Measurements from ENCODE around the gene AFG1L.
"Not testable (repeated sequence)": the region's sequence is repeated elsewhere in the genome, so short reads cannot be mapped to it uniquely, and the experiment has no call there.

The AFG1L gene

DNA sequence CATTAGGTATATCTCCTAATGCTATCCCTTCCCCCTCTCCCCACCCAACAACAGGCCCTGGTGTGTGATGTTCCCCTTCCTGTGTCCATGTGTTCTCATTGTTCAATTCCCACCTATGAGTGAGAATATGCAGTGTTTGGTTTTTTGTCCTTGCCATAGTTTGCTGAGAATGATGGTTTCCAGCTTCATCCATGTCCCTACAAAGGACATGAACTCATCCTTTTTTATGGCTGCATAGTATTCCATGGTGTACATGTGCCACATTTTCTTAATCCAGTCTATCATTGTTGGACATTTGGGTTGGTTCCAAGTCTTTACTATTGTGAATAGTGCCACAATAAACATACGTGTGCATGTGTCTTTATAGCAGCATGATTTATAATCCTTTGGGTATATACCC lies 154.9 kb downstream of the AFG1L start:
- not testable (repeated sequence) for FAIRE-seq

DNA sequence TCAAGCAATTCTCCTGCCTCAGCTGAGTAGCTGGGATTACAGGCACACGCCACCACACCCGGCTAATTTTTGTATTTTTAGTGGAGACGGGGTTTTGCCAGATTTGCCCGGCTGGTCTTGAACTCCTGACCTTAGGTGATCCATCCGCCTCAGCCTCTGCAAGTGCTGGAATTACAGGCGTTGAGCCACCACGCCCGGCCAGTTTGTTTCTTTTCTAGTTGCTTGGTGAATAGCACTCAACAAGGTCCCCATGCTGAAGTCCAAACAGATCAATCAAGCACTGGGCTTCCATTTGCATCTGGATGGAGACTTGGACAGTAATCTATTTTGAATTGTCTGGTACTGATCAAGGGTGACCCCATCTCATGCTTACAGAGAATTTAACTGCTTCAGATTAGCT lies 157.0 kb downstream of the AFG1L start:
- FAIRE-seq = no peak
- no peak for DNase-seq (ENCODE audit: low spot score)

More for the DNA sequence above, 154.9 kb downstream of the AFG1L start:
- not testable (repeated sequence) for DNase-seq (ENCODE audit: low spot score)

DNA sequence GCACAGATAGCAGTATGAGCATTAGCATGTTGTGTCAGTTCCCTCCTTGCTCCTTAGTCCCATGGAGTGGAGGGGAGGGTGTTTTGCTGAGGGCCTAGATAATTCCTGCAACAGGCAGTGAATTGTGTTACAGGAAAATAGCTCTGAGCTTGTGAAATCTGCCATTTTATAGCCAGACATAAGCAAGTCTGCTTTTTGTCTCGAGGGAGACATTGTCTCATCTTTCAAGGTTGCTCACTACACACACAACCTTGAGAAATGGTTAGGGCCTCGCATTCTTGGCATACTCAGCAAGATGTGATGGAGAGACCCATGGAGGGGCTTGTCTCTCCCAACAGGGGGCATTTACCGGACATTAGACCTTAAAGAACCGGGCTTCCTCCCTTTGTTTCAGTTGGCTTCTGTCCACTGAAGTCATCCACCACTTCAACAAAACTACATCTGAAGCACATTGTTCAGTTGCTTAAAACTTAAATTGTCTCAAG lies 157.9 kb downstream of the AFG1L start:
- DNase-seq (ENCODE audit: low spot score) (no peak), FAIRE-seq (no peak)

DNA sequence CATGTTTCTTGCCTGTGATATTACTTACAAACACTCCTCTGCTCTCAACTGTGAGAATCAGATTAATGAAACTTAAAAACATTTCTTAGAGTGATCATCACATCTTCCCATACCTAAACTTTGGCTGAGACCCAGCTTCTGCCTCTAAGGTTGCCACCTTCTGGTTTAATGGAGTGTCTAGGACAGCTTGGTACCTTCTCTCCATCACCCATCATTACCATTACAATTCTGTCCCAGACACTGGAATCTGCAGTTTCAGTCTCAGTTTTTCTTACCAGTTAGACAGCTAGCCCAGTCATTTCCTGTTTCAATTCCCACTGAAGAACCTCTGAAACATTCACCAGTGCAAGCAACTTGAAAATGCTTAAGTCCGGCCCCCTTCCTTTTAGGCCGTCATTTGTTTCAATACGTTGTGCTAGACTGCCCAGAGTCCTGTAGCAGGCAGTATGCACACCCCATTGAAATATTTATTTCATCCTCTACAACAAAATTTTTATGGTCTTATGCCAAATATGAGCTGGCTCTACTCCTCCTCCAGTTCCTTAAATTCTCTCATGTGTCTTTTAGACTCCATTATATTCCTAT lies 158.8 kb downstream of the AFG1L start:
- FAIRE-seq = no peak
- DNase-seq (ENCODE audit: low spot score) = no peak

DNA sequence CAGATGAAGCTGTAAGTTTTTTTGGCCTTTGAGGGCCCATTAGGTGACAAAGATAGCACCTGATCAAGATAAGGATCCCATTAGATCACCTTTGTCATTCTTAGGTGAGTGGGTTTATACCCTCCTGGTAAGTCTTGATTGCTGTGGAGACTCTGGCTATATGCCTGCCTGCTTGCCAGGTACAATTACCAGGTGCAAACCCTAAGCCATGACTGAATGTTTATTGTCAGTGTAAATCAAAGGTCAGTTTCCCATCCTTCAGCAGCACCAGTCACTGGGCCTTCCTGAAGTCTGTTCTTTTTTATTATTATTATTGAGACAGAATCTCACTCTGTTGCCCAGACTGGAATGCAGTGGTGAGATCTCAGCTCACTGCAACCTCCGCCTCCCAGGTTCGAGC lies 159.5 kb downstream of the AFG1L start:
- no peak for DNase-seq (ENCODE audit: low spot score)
- no peak for FAIRE-seq

DNA sequence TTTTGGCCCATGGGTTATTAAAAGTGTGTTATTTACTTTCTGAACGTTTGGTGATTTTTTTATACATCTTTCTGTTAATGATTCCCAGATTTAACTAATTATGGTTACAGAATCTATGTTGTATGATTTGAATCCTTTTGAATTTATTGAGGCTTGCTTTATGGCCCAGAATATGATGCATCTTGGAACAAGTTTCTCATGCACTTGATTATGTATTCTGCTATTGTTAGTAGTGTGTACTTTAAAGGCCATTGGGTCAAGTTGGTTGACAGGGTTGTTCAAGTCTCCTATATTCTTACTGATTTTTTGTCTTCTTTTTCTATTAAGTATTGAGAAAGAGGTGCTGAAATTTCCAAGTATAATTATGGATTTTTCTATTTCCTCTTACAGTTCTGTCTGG lies 160.8 kb downstream of the AFG1L start:
- FAIRE-seq (no peak), DNase-seq (ENCODE audit: low spot score) (no peak)

DNA sequence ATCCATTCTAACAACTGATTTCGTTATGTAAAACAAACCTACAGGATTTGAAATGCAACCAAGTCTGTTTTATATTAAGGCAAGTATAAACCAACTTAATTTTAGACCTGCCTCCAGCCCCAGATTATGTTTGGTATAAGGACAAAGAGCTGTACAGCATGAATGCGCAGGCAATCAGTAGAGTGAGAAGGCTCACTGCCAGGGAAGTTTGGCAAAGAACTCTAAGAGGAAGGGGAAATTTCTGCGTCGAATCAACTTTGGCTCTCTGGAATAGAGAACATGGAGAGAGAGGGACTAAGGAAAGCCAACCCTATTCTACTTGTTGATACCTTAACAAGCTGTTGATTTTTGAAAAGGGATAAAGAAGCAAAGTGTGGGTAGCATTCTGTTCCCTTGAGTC lies 168.9 kb downstream of the AFG1L start:
- DNase-seq (ENCODE audit: low spot score) (no peak), FAIRE-seq (no peak)

DNA sequence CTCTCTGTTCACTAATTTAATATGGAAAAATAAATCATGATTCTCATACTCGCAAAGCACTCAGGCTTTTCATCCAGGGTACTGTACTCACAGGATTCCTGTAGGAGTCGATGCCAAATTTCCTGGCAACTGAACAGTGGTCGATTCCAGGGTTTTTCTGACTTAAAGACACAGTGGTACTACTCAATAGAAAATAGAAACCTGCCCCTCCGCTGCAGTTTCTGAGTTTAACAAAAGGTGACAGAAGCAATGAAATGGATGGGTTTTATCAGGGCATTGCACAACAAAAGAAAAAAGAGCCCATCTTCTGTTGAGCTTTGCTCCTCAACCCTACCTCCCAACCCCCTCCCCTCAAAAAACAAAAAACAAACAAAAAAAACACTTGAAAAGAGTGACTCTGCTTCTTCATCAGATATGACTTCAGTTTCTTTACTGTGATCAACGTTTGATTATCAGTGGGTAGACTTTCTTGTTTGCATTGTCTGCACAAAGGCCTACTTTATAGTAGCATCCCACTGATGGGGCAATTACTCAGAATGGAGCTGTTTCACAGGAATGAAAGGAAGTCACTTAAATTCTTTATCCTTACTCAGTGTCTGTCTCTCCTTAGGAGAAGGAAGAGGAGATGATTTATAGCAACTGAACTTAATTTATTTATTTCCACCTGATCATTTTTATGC lies 169.7 kb downstream of the AFG1L start:
- no peak for FAIRE-seq
- no peak for DNase-seq (ENCODE audit: low spot score)

DNA sequence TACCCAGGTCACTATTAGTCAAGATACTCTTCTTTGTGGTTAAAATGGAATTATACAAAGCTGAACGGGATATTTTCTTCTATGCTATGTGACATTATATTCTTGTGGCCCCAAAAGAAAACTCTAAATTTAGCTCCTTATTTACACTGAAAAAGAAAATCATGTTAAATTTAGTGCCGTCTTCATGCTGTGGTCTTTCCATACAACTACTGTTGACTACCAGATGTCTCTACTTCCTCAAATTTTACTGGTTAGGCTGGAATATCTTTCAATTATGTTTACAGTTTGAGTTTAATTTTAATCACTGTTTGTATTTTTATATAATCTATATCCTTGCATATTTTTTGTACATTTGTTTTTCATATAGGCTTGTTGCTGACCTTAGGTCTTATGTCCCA lies 170.2 kb downstream of the AFG1L start:
- FAIRE-seq = no peak
- no peak for DNase-seq (ENCODE audit: low spot score)

DNA sequence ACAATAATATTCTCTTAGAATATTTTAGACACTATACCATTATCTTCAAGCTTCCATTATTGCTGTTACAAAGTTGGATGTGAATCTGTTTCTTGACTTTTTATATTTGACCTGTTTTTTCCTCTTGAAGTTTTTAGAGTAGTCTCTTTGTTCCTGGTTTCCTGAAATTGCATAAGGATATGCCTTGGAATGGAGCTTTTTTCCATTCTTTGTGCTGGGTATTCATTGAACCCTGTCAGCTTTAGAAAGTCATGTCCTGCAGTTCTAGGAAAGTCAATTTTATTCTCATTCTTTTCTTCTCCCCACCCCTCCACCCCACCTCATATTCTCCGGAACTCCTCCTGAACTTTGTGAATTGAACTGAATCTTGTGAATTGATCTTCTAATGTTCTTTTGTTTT lies 173.5 kb downstream of the AFG1L start:
- DNase-seq (ENCODE audit: low spot score) (no peak), FAIRE-seq (no peak)

DNA sequence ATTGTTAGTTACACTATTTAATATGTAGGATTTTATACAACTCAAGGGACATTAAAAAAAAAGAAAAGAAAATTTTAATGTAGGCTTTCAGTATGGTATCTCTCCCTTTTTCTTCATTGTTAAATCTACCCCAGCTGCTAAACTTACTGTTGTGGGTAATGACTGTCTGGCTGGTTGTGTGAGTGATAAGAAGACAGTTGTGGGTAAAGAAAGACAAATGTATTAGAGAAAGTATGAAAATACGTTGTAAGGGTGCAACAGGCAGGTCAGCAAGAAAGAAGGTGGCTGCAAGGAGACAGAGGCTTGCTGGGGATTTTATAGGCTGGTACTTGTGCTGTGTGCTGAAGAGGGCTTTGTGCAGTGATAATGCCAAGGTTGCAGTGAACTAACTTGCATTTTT lies 174.5 kb downstream of the AFG1L start:
- DNase-seq (ENCODE audit: low spot score) (no peak), FAIRE-seq (no peak)

DNA sequence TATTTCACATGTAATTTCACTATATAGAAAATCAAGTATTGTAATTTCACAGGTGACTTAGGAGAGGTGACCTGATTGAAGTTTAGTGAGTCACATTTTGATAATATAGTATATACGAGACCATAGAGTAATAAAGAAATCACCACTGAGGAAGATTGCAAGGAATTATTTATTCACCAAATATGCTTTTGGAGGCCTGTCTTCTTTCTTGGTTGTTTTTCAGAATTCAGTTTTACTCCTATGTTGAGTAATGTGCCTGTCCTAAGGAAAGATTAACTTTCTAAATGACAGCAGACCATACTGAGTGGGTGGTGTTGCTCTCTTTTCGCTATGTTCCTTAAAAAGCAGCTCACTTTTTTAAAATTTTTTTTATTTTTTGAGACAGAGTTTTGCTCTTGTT lies 178.3 kb downstream of the AFG1L start:
- DNase-seq (ENCODE audit: low spot score) (no peak), FAIRE-seq (no peak)

DNA sequence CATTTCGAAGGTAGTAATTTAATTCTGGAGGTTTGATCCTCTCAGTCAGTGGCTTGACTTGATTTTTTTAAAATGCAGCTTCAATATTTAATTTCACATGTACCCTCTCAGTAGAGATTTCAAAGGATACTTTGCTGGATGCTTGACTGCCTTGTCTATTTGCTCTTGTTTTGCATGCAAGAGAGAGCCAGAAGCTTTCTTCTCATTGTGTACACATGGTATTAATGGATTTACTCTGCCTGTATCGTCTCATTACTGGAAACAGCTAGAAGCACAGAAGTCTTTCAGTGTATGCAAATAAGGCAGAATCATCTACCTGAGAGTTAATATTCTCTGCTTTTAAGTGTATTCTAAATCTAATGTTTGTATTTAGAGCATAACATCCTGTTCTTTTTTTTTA lies 181.5 kb downstream of the AFG1L start:
- no peak for FAIRE-seq
- DNase-seq (ENCODE audit: low spot score) = no peak

DNA sequence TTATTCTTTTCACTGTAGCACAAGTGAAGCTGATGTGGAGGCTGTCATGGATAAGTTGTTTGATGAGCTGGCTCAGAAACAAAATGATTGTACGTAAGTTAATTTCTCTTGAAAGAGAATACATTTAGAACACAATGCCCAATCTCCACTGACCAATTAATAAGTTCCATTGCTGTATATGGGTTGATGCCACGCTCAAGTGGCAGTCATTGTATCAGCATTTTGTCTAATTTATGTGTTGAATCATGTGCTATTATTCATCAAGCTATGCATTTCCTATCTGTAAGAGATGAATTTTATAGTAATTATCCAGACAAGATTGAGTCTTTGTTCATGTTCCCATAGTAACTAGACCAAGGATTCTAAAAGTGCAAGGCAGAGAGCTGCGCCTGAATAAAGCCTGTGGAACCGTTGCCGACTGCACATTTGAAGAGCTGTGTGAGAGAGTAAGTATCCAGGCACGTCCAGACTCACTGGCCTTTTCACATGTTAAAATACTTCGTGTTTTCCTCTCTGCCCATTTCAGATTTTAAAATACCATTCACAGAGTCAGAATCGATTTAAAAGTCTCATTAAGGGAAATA lies 182.1 kb downstream of the AFG1L start:
- DNase-seq (ENCODE audit: low spot score) = no peak
- no peak for FAIRE-seq

DNA sequence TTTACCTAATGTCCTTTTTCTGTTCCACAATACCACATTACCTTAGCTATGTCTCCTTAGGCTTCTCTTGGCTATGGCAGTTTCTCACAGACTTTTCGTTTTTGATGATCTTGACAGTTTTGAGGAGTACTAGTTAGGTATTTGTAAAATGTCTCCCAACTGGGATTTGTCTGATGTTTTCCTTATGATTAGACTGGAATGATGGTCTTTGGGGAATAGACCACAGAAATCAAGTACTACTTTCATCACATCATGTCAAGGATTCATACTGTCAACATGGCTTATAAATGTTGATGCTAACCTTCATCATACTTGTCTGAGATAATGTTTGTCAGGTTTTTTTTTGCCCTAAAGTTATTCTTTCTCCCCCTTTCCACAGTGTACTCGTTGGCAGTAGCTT lies 187.7 kb downstream of the AFG1L start:
- FAIRE-seq = no peak

DNA sequence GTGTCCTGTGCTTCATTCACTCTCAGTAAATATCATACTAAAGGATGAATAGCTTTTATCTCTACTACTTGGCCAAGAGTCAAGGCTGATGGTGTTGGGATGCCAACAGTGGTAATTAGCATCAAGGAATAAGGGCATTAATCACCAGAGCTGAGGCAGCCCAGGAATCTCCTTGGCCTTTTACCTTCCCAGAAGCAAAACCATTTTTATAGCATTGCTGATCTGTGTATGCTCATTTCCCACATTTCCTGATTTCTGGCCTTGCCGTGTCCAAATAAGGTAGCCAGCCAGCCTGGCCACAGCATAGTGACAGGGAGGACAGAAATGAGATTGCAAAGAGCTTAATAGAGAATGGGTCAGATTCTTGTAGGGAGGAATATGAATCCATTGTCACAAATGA lies 189.2 kb downstream of the AFG1L start:
- DNase-seq (ENCODE audit: low spot score) (no peak), FAIRE-seq (no peak)

More for the DNA sequence above, 187.7 kb downstream of the AFG1L start:
- DNase-seq (ENCODE audit: low spot score) = no peak

DNA sequence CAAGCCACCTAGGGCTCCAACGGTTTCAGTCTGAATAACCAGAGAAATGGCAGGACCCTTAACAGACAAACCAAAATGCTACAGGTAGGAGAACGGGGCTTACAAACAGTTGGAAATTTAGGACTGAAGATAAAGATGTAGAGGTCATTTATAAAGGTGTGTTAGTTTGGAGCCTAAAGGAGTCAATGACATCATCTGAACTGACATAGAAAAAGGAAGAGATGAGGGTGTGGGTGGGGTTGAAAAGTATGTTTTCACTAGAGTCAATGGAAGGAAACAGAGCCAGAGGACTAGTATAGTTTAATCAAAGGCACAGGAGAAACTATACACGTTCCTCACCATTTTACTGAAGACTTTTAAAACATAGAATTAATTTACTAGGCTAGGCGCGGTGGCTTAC lies 194.8 kb downstream of the AFG1L start:
- DNase-seq (ENCODE audit: low spot score) (no peak), FAIRE-seq (no peak)

DNA sequence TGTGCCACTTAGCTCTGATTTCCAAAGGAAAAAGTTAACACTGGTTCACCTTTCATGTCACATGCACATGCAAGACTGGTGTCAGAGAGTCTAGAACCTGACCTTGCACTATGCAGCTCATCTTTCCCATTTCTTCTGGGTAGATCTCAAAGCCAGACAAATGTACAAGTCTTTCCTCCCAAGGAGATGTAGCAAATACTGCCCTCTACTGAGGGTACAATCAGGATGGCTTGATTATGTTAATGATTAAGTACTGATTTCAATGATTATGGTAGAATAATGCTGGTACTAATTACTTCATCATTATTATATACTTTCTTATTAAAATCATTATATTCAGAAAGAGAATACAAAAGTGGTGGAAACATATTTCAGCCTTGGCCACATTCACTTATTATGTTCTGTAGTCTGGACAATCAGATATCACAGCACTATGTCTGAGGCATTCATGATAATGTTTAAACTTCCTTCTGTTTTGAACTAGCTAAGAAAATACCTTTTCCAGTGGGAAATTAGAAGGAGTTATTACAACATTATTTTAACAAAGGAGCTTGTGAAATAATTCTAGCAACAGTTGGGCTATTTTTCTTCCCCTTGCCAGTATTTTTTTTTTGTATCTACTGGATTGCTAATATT lies 197.4 kb downstream of the AFG1L start:
- peak; percentile 41 for FAIRE-seq
- DNase-seq (ENCODE audit: low spot score) = peak; percentile 28

DNA sequence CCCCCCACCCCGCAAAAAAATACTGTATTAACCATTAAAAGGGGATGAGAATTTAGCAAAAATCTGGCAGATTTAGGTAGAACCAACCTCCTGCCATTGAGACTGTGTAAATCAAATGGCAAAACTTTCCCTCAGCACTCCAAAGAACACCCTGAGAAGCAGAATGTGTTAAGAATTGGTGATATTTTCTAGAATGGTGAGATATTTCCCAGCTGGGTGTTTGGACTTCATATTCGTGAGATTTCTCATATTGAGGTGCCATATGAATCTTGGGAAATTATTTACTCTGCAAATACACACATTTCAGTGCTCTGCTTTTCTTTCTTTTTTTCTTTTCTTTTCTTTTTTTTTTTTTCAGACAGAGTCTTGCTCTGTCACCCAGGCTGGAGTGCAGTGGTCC lies 199.6 kb downstream of the AFG1L start:
- FAIRE-seq (no peak), DNase-seq (ENCODE audit: low spot score) (no peak)

DNA sequence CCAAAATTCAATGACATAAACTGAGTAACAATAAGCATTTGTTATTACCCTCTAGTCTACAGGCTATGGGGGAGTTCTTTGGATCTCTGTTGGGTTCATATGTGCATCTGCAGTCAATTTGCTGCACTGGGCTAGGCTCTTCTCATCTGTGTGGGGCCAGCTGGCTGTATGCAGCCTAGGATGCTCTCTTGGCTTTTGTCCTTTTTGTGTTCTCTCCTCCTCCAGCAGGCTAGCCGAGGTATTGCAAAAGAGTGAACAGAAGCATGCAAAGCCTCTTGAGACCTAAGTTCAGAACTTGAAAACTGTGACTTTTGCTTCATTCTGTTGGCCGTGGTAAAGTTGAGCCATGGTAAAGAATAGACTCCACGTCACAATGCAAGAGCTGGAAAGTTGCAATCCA lies 203.0 kb downstream of the AFG1L start:
- FAIRE-seq (no peak), DNase-seq (ENCODE audit: low spot score) (no peak)

DNA sequence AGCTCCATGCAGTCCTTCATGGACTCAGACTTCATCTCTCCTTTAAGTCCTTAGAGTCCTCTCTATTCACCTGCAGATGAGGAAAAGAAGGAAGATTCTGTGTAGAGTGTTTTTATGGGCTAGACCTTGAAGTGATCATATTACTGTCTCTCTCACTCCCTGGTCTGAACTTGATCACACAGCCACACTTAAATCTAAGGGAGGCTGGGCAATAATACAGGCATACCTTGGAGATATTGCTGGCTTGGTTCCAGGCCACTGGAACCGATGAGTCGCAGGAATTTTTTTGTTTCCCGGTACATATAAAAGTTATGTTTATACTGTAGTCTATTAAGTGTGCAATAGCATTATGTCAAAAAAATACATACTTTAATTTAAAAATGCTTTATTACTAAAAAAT lies 206.7 kb downstream of the AFG1L start:
- DNase-seq (ENCODE audit: low spot score) (peak; percentile 29), FAIRE-seq (peak; percentile 40)

DNA sequence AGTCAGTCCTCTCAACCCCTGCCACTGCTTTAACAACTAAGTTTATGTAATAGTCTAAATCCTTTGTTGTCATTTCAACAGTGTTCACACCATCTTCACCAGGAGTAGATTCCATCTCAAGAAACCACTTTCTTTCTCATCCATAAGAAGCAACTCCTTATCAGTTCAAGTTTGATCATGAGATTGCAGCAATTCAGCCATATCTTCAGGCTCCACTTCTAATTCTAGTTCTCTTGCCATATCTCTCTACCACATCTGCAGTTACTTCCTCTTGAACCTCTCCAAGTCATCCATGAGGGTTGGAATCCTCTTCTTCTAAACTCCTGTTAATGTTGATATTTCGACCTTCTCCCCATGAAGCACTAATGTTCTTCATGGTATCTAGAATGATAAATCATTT lies 208.0 kb downstream of the AFG1L start:
- DNase-seq (ENCODE audit: low spot score) (no peak), FAIRE-seq (no peak)

DNA sequence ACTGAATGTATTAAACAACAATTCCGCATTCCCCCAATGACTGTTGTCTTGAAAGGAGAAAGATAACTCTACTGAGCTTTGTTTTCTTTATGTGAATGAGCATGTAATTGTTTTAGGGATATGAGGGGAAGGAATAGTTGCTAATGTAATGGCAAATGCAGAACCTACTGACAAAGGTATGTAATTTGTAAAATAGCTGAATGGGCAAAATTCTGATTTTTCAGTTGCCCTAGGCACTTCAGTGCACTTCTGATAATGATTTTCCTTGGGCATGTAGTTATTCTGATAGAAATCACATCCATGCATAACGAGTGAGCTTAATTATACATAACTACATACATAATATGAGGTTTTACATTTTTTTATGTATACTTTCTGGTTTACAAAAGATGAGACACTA lies 212.5 kb downstream of the AFG1L start:
- no peak for DNase-seq (ENCODE audit: low spot score)
- FAIRE-seq = no peak
